Activated B cell treated with CpG ODN at 0.5 μM for 24 hours (primary cell): Measurements from ENCODE around the gene UMODL1. TPM values are rescaled to one million over a fixed set of nuclear protein-coding genes. Genes with fewer than 3 reads are reported as not detected.

ENCODE experiments used
- ATAC-seq: fragments of 200-7000 bp; cut with Tn5 transposase; one replicate; pipeline ENCODE4 v1.10.0; 2021; ENCODE audit warnings: low read depth, mild to moderate bottlenecking, moderate library complexity
- CTCF ChIA-PET: fragments of 350-600 bp; sonication (Branson Sonifier 250); formaldehyde crosslinking; loops from one replicate; lab custom pipeline; 2021; ENCODE audit warnings: antibody characterized with exemption; lab: Charles Lee
- POLR2A ChIA-PET: fragments of 350-600 bp; sonication (Branson Sonifier 250); formaldehyde crosslinking; loops from one replicate; lab custom pipeline; 2021; ENCODE audit warnings: antibody characterized with exemption; lab: Charles Lee
- DNase-seq: peaks from one replicate; pipeline ENCODE4 v3.0.0; 2022
- H3K27ac Mint-ChIP-seq: one replicate; pipeline ENCODE4 v1.8.0; 2020; ENCODE audit warnings: mixed read lengths
- H3K27me3 Mint-ChIP-seq: one replicate; pipeline ENCODE4 v1.8.0; 2021; ENCODE audit warnings: mixed read lengths
- H3K36me3 Mint-ChIP-seq: one replicate; pipeline ENCODE4 v1.8.0; 2021; ENCODE audit warnings: low read depth, mixed read lengths
- H3K4me1 Mint-ChIP-seq: one replicate; pipeline ENCODE4 v1.8.0; 2021; ENCODE audit warnings: mixed read lengths
- H3K4me3 Mint-ChIP-seq: one replicate; pipeline ENCODE4 v1.8.0; 2020; ENCODE audit warnings: mild to moderate bottlenecking, mixed read lengths
- H3K9me3 Mint-ChIP-seq: one replicate; pipeline ENCODE4 v1.8.0; 2020; ENCODE audit warnings: mixed read lengths
- intact Hi-C: fragments of 100-400 bp; cut with micrococcal nuclease; formaldehyde crosslinking; loops from one replicate; pipeline ENCODE4 v1.15.1; 2024
- total RNA-seq: library from RNA; stranded (reverse); gene quantifications from 2 replicates; pipeline ENCODE4 v1.2.3, GENCODE V29; 2022
- TF ChIP-seq, protein P1 (sequence below): fragments of 200-600 bp; IDR thresholded peaks from one replicate; pipeline ENCODE4 v1.8.0; 2022; ENCODE audit warnings: antibody characterized with exemption, mild to moderate bottlenecking

Gene UMODL1
- total RNA-seq, 1 donor from 2014 or later, result 0.04 TPM

DNA sequence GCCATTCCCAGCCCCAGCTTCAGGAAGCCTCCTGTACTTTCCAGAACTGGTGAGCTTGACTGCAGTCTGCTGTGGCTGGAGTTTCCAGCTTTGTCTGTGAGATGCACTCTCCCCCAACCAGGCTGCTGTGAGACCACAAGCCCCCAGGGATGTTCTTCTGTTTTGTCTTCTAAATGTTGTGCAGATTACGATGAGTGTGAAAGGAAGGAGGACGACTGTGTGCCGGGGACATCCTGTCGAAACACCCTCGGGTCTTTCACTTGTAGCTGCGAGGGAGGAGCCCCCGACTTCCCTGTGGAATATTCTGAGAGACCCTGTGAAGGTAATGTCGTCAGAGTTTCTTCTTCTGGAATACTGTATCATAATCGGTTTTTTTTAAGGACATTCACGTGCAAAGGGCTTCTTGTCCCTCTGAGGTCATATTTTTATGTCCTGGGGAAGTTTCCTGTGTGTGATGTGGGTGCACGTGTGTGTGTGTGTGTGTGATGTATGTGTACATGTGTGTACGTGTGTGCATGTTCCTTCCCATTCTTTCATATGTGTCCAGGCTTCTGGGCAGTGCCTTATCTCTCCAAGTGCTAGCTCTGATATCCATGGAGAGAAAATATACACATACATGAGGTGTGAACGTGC lies 49.9 kb downstream of the UMODL1 start:
- ATAC-seq (peak; percentile 49), DNase-seq (no peak)
- H3K27me3 Mint-ChIP-seq, result peaks cover 35% of the 10 kb centered on the region
- H3K27ac Mint-ChIP-seq, result no peak overlapping the region
- H3K4me1 Mint-ChIP-seq, result peaks cover 48% of the 10 kb centered on the region
- ChIA-PET POLR2A (interaction anchor here (0.6 to 1.5 kb wide), 2 partner anchors 242 to 243 kb away, joined by 4 to 5 read pairs; partner anchors contain the start of gene PRDM15), CTCF (interaction anchor here (0.9 to 5.7 kb wide), 4 partner anchors 13 to 304 kb away, joined by 3 to 102 read pairs (median 4); no protein-coding TSS in a partner anchor)
- H3K9me3 Mint-ChIP-seq, result no peaks in the 10 kb centered on the region
- no peaks in the 10 kb centered on the region for H3K36me3 Mint-ChIP-seq
- intact Hi-C loops, result no loop called here
- H3K4me3 Mint-ChIP-seq, result peak overlapping the region; percentile 41
- TF ChIP-seq, protein P1, sequence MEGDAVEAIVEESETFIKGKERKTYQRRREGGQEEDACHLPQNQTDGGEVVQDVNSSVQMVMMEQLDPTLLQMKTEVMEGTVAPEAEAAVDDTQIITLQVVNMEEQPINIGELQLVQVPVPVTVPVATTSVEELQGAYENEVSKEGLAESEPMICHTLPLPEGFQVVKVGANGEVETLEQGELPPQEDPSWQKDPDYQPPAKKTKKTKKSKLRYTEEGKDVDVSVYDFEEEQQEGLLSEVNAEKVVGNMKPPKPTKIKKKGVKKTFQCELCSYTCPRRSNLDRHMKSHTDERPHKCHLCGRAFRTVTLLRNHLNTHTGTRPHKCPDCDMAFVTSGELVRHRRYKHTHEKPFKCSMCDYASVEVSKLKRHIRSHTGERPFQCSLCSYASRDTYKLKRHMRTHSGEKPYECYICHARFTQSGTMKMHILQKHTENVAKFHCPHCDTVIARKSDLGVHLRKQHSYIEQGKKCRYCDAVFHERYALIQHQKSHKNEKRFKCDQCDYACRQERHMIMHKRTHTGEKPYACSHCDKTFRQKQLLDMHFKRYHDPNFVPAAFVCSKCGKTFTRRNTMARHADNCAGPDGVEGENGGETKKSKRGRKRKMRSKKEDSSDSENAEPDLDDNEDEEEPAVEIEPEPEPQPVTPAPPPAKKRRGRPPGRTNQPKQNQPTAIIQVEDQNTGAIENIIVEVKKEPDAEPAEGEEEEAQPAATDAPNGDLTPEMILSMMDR, result no peak

DNA sequence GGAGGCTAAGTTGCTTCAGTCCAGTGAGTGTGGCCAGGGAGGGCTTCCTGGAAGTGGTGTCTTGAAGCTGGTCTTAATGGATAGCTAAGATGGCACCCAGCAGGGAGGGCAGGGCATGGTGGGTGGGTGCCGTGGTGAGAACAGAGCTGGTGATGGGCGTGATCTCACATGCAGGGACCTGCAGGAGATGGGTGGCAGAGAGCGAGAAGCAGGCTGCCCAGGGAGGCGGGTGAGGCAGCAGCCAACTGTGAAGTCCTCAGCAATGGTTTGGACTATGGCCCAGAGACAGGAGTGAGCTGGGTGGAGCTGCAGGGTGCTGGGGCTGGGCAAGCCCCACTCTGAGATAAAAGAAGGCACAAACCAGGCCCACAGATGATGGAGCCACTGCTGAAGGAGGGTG lies 50.7 kb downstream of the UMODL1 start:
- Mint-ChIP-seq H3K4me3 (no peak overlapping the region), H3K27ac (no peak overlapping the region), H3K36me3 (no peaks in the 10 kb centered on the region), H3K9me3 (no peaks in the 10 kb centered on the region), H3K4me1 (peaks cover 48% of the 10 kb centered on the region), H3K27me3 (peaks cover 42% of the 10 kb centered on the region)
- intact Hi-C loops, result no loop called here
- TF ChIP-seq, protein P1, result no peak
- no peak for DNase-seq
- POLR2A ChIA-PET, result no interaction called here
- no peak for ATAC-seq
- CTCF ChIA-PET, result interaction anchor here (5.7 kb wide), 1 partner anchor 305 kb away, joined by 102 read pairs; no protein-coding TSS in a partner anchor

DNA sequence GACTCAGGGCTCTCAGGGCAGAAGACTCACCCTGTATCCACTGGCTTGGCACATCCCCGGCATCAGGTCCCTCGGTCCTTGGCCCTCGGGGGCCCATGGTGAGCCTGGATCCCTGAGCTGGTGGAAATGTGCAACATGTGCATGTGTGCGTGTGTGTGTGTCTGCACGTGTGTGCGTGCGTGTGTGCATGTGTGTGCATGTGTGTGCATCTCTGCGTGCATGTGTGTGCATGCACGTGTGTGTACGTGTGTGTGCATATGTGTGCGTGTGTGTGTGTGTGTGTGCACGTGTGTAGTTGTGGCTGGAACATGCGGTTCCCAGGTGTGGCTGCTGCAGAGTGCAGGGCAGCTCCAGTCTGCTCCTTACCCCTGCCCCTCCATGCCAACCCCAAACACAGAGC lies 51.3 kb downstream of the UMODL1 start:
- POLR2A ChIA-PET, result no interaction called here
- DNase-seq, result no peak
- H3K4me3 Mint-ChIP-seq, result no peak overlapping the region
- no peak overlapping the region for H3K27ac Mint-ChIP-seq
- H3K27me3 Mint-ChIP-seq, result peaks cover 44% of the 10 kb centered on the region
- no peak for ATAC-seq
- CTCF ChIA-PET, result interaction anchor here (5.7 kb wide), 1 partner anchor 306 kb away, joined by 102 read pairs; no protein-coding TSS in a partner anchor
- no peaks in the 10 kb centered on the region for H3K9me3 Mint-ChIP-seq
- TF ChIP-seq, protein P1, result no peak
- H3K4me1 Mint-ChIP-seq, result peaks cover 42% of the 10 kb centered on the region
- H3K36me3 Mint-ChIP-seq, result no peaks in the 10 kb centered on the region
- intact Hi-C loops, result no loop called here

DNA sequence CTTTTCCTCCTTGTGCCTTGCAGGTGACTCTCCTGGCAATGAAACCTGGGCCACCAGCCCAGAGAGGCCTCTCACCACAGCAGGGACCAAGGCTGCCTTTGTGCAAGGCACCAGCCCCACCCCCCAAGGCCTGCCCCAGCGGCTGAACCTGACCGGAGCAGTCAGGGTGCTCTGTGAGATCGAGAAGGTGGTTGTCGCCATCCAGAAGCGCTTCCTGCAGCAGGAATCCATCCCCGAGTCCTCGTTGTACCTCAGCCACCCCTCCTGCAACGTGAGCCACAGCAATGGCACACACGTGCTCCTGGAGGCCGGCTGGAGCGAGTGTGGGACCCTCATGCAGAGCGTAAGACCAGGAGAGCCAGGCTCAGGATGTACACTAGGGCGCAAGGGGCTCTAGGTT lies 51.7 kb downstream of the UMODL1 start:
- Mint-ChIP-seq H3K4me1 (peaks cover 38% of the 10 kb centered on the region), H3K4me3 (no peak overlapping the region), H3K27ac (no peak overlapping the region), H3K9me3 (no peaks in the 10 kb centered on the region), H3K36me3 (no peaks in the 10 kb centered on the region), H3K27me3 (peaks cover 41% of the 10 kb centered on the region)
- intact Hi-C loops, result no loop called here
- CTCF ChIA-PET, result interaction anchor here (5.7 kb wide), 1 partner anchor 306 kb away, joined by 102 read pairs; no protein-coding TSS in a partner anchor
- ATAC-seq, result no peak
- no peak for DNase-seq
- POLR2A ChIA-PET, result no interaction called here
- TF ChIP-seq, protein P1, result no peak

DNA sequence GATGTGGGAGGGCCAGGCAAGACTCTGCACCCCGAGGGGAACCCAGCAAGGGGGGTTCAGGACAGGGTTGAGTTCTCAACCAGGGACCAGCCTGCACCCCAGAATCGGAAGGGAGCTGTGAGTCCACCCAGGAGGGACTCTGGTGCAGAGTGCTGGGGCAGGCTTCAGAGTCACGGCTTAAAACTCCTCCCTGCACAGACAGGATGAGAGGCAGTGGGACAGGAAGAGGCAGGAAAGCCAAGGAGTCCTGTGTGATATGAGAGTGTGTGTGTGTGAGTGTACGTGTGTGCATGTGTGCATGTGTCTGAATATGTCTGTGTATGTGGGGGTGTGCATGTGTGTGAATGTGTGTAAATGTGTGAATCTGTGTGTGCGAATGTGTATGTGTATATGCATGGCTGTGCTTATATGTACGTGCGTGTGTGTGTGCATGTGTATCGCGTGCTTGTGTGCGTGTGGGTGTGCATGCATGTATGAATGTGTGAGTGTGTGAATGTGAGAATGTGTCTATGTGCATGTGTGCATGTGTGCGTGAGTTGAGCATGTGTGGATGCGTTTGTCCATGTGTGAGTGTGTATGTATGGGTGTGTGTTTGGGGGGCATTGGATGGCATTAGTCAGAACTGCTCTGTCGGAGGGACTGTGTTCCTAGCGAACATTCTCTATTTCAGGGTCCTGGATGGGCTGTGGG lies 52.2 kb downstream of the UMODL1 start:
- ChIA-PET CTCF (no interaction called here), POLR2A (no interaction called here)
- H3K27me3 Mint-ChIP-seq, result peaks cover 37% of the 10 kb centered on the region
- no peaks in the 10 kb centered on the region for H3K9me3 Mint-ChIP-seq
- intact Hi-C loops, result no loop called here
- no peak overlapping the region for H3K4me3 Mint-ChIP-seq
- peaks cover 32% of the 10 kb centered on the region for H3K4me1 Mint-ChIP-seq
- DNase-seq (no peak), ATAC-seq (no peak)
- no peaks in the 10 kb centered on the region for H3K36me3 Mint-ChIP-seq
- H3K27ac Mint-ChIP-seq, result no peak overlapping the region
- TF ChIP-seq, protein P1, result no peak
